Kidney (tissue), 14 donors: Measurements from ENCODE around the gene CCNO. TPM values are rescaled to one million over a fixed set of nuclear protein-coding genes. Genes with fewer than 3 reads are reported as not detected.

Source experiments
- DNase-seq, 5 donors: peaks; one replicate each; pipeline ENCODE4 v3.0.0-alpha.2; 2013 to 2020
- FAIRE-seq: peaks from 2 replicates; lab custom pipeline; 2012; peaks lifted over from hg19 to GRCh38; lab: Jason Lieb, UNC
- H3K27ac ChIP-seq, 2 donors: one replicate each; pipeline ENCODE4 v1.7.0; 2013; ENCODE audit warnings: low read depth in 2 of 2, low read length in 2 of 2, inconsistent platforms in 1 of 2
- H3K27me3 ChIP-seq: one replicate; pipeline ENCODE4 v1.7.1; 2013; ENCODE audit warnings: low read length, inconsistent platforms; ENCODE audit not compliant: control insufficient read depth, insufficient read depth
- H3K36me3 ChIP-seq, 3 donors: one replicate each; pipeline versions ENCODE4 v1.7.0 to v1.7.1; 2013; ENCODE audit warnings: low read length in 3 of 3, control low read depth in 1 of 3, inconsistent platforms in 1 of 3; ENCODE audit not compliant: insufficient read depth in 3 of 3, control insufficient read depth in 2 of 3
- H3K4me1 ChIP-seq, 3 donors: one replicate each; pipeline versions ENCODE4 v1.7.0 to v1.7.1; 2013; ENCODE audit warnings: low read length in 3 of 3, inconsistent platforms in 1 of 3, low read depth in 1 of 3; ENCODE audit not compliant: control insufficient read depth in 2 of 3, insufficient read depth in 2 of 3
- H3K4me3 ChIP-seq, 3 donors: one replicate each; pipeline versions ENCODE4 v1.7.0 to v1.8.1; 2013; ENCODE audit warnings: low read length in 3 of 3, control low read depth in 1 of 3, inconsistent platforms in 1 of 3
- H3K9ac ChIP-seq, 3 donors: one replicate each; pipeline versions ENCODE4 v1.7.0 to v1.7.1; 2013; ENCODE audit warnings: low read length in 3 of 3, control low read depth in 1 of 3, inconsistent platforms in 1 of 3
- H3K9me3 ChIP-seq, 3 donors: one replicate each; pipeline versions ENCODE4 v1.7.0 to v1.7.1; 2013; ENCODE audit warnings: low read length in 3 of 3, control low read depth in 1 of 3, inconsistent platforms in 1 of 3; ENCODE audit not compliant: control insufficient read depth in 2 of 3, insufficient read depth in 1 of 3
- intact Hi-C: fragments of 100-400 bp; cut with DNase I; formaldehyde crosslinking; loops from one replicate; pipeline ENCODE4 v1.11.1; 2022
- polyA plus RNA-seq: library from polyadenylated mRNA; stranded (reverse); fragments of 350-450 nt; fragmentation: Illumina TruSeq; extraction: RNeasy Lipid Tissue Mini Kit (QIAGEN cat#74804); gene quantifications from one replicate; pipeline ENCODE4 v1.2.3, GENCODE V29; 2014; ENCODE audit warnings: low read depth, low replicate concordance; ENCODE audit not compliant: insufficient read depth
- total RNA-seq: library from RNA; stranded (reverse); fragmentation: NEBNext Ultra II Directional; extraction: Animal tissue kit (Norgen Biotek cat#: 25700); gene quantifications from one replicate; pipeline ENCODE4 v1.2.1, GENCODE V29; 2021
- TF ChIP-seq, protein P1 (sequence below): IDR thresholded peaks from 3 replicates; pipeline ENCODE4 v1.5.1; 2012; ENCODE audit warnings: mild to moderate bottlenecking, moderate library complexity, borderline replicate concordance; ENCODE audit not compliant: insufficient read depth; ENCODE audit errors: extremely low read depth
- donor health status: control.
- donor health status: control.
- donor health status: control.
- donor health status: control.
- donor health status: control.
- donor health status: DM: yes; HTN: yes; CAD: no.
- donor health status: Normal renal cell carcinoma (clear cell type).

Gene CCNO
- total and polyA plus RNA-seq, 2 donors from 2014 or later: 2.1 to 5.9 TPM

- FAIRE-seq: no peak
- Histone ChIP-seq H3K9ac (no peak overlapping the region), H3K36me3 (no peaks in the 10 kb centered on the region), H3K9me3 (no peaks in the 10 kb centered on the region), H3K4me1 (no peaks in the 10 kb centered on the region), H3K27me3 (peaks cover 2% of the 10 kb centered on the region), H3K4me3 (no peak overlapping the region), H3K27ac (no peak overlapping the region)
- TF ChIP-seq, protein P1, sequence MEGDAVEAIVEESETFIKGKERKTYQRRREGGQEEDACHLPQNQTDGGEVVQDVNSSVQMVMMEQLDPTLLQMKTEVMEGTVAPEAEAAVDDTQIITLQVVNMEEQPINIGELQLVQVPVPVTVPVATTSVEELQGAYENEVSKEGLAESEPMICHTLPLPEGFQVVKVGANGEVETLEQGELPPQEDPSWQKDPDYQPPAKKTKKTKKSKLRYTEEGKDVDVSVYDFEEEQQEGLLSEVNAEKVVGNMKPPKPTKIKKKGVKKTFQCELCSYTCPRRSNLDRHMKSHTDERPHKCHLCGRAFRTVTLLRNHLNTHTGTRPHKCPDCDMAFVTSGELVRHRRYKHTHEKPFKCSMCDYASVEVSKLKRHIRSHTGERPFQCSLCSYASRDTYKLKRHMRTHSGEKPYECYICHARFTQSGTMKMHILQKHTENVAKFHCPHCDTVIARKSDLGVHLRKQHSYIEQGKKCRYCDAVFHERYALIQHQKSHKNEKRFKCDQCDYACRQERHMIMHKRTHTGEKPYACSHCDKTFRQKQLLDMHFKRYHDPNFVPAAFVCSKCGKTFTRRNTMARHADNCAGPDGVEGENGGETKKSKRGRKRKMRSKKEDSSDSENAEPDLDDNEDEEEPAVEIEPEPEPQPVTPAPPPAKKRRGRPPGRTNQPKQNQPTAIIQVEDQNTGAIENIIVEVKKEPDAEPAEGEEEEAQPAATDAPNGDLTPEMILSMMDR: no peak
- DNase-seq: no peak
- intact Hi-C loops: no loop called here
Measured at GRCh38 chr5:55191165-55191564, 42.2 kb downstream of the CCNO start.

GRCh38 chr5:55188656-55189540, 44.5 kb downstream of the CCNO start:
- peaks cover 2% of the 10 kb centered on the region for H3K27me3 ChIP-seq

DNA sequence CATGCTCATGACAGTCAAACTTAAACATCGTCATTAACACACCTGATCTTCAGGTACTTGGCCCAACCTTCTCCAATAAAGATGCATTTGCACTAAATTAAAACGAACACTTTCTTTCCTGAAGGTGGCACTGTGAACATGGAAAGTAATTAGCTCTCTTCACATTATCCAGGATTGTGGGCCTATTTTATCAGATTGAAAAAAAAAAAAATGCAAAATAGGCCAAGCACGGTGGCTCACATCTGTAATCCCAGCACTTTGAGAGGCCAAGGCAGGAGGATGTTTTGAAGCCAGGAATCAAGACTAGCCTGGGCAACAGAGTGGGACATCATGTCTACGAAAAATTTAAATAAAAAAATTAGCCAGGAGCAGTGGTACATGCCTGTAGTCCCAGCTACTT, 46.0 kb downstream of the CCNO start:
- Histone ChIP-seq H3K4me1 (no peaks in the 10 kb centered on the region), H3K9ac (no peak overlapping the region), H3K27ac (no peak overlapping the region), H3K4me3 (no peak overlapping the region), H3K36me3 (no peaks in the 10 kb centered on the region), H3K9me3 (no peaks in the 10 kb centered on the region), H3K27me3 (peaks cover 2% of the 10 kb centered on the region)
- TF ChIP-seq, protein P1: peak; percentile 24
- FAIRE-seq: no peak
- peak in 2 of 5 donors; percentile 39 to 46 for DNase-seq
- intact Hi-C loops: no loop called here

More at GRCh38 chr5:55188656-55189540, 44.5 kb downstream of the CCNO start:
- intact Hi-C loops: no loop called here
- TF ChIP-seq, protein P1: no peak
- no peaks in the 10 kb centered on the region for H3K9me3 ChIP-seq
- DNase-seq: no peak
- H3K4me3 ChIP-seq: no peak overlapping the region
- no peaks in the 10 kb centered on the region for H3K36me3 ChIP-seq
- FAIRE-seq: no peak
- no peaks in the 10 kb centered on the region for H3K4me1 ChIP-seq
- no peak overlapping the region for H3K9ac ChIP-seq
- H3K27ac ChIP-seq: no peak overlapping the region

Other genes with a start within 250 kb of the CCNO start
- gene ESM1, start 248.0 kb downstream of the CCNO start, total RNA-seq: 0.38 TPM
- 6.1 TPM for gene ESM1, start 248.0 kb downstream of the CCNO start, polyA plus RNA-seq
- gene GZMK, start 209.4 kb downstream of the CCNO start, total RNA-seq: 4.4 TPM
- gene GZMK, start 209.4 kb downstream of the CCNO start, polyA plus RNA-seq: 0.69 TPM
- gene GZMA, start 131.0 kb downstream of the CCNO start, total RNA-seq: 6.1 TPM
- gene GZMA, start 131.0 kb downstream of the CCNO start, polyA plus RNA-seq: 2.2 TPM
- gene GPX8, start 73.4 kb downstream of the CCNO start, total RNA-seq: 29.7 TPM
- gene GPX8, start 73.4 kb downstream of the CCNO start, polyA plus RNA-seq: 13.5 TPM
- not detected for gene CDC20B, start 60.4 kb downstream of the CCNO start, total RNA-seq
- 0.88 TPM for gene CDC20B, start 60.4 kb downstream of the CCNO start, polyA plus RNA-seq
- 0.13 TPM for gene MCIDAS, start 6.3 kb downstream of the CCNO start, total RNA-seq
- gene MCIDAS, start 6.3 kb downstream of the CCNO start, polyA plus RNA-seq: not detected
- gene DHX29, start 74.1 kb upstream of the CCNO start, total RNA-seq: 28.0 TPM
- gene DHX29, start 74.1 kb upstream of the CCNO start, polyA plus RNA-seq: 13.5 TPM
- 69.7 TPM for gene MTREX, start 74.4 kb upstream of the CCNO start, total RNA-seq
- 19.3 TPM for gene MTREX, start 74.4 kb upstream of the CCNO start, polyA plus RNA-seq